HG02588 (cell line): ENCODE measurements around the gene SELENOI.
"Not testable (repeated sequence)": the region's sequence is repeated elsewhere in the genome, so short reads cannot be mapped to it uniquely, and the experiment has no call there.

Source experiments
- ATAC-seq: cut with Tn5 transposase; IDR thresholded peaks from one replicate; pipeline ENCODE4 v1.9.1; 2021; ENCODE audit warnings: mild to moderate bottlenecking, moderate library complexity; ENCODE audit not compliant: unreplicated experiment

Gene SELENOI

GRCh38 chr2:26326514-26326913, 19.4 kb upstream of the SELENOI start:
- no peak for ATAC-seq

- no peak for ATAC-seq
Observed at GRCh38 chr2:26327291-26328272, 18.4 kb upstream of the SELENOI start.

- not testable (repeated sequence) for ATAC-seq
Observed at GRCh38 chr2:26329083-26329482, 16.9 kb upstream of the SELENOI start.

GRCh38 chr2:26330114-26330549, 15.8 kb upstream of the SELENOI start:
- no peak for ATAC-seq

GRCh38 chr2:26330604-26331003, 15.3 kb upstream of the SELENOI start:
- no peak for ATAC-seq

GRCh38 chr2:26331321-26331720, 14.6 kb upstream of the SELENOI start:
- not testable (repeated sequence) for ATAC-seq

- no peak for ATAC-seq
Observed at GRCh38 chr2:26333293-26333692, 12.7 kb upstream of the SELENOI start.

GRCh38 chr2:26335231-26335630, 10.7 kb upstream of the SELENOI start:
- ATAC-seq = no peak

- no peak for ATAC-seq
Observed at GRCh38 chr2:26336719-26337118, 9.2 kb upstream of the SELENOI start.

- ATAC-seq = no peak
Observed at GRCh38 chr2:26337298-26337697, 8.6 kb upstream of the SELENOI start.

GRCh38 chr2:26340831-26341230, 5.1 kb upstream of the SELENOI start:
- no peak for ATAC-seq

GRCh38 chr2:26344581-26345282, 1.2 kb upstream of the SELENOI start:
- no peak for ATAC-seq

GRCh38 chr2:26345283-26345544, 729 bp upstream of the SELENOI start:
- ATAC-seq = no peak

- no peak for ATAC-seq
Observed at GRCh38 chr2:26346454-26347053, 611 bp downstream of the SELENOI start, which contains the start of gene ADGRF3. Gene ADGRF3, minus strand, starts transcription at chr2:26346789. Its CDS starts 555 bp downstream, at chr2:26346234.

- ATAC-seq = no peak
Observed at GRCh38 chr2:26347286-26347865, 1.4 kb downstream of the SELENOI start.

- ATAC-seq = no peak
Observed at GRCh38 chr2:26349690-26350089, 3.7 kb downstream of the SELENOI start.

GRCh38 chr2:26351375-26352090, 5.6 kb downstream of the SELENOI start:
- ATAC-seq = no peak

GRCh38 chr2:26352892-26353291, 6.9 kb downstream of the SELENOI start:
- no peak for ATAC-seq

GRCh38 chr2:26354469-26354868, 8.5 kb downstream of the SELENOI start:
- not testable (repeated sequence) for ATAC-seq
